Parathyroid adenoma (tissue), 2 donors: ENCODE results near the gene PTPRS.

ENCODE experiments used
- H2AFZ ChIP-seq: fragments of 300-600 bp; sonication (generic); one replicate; pipeline ENCODE4 v1.7.0; 2017; ENCODE audit warnings: antibody characterized with exemption, mild to moderate bottlenecking
- H3K27ac ChIP-seq: fragments of 300-600 bp; sonication (generic); one replicate; pipeline ENCODE4 v1.7.0; 2017
- H3K27me3 ChIP-seq: fragments of 300-600 bp; sonication (generic); one replicate; pipeline ENCODE4 v1.7.0; 2017; ENCODE audit warnings: low read length; ENCODE audit not compliant: control insufficient read depth, insufficient read depth
- H3K36me3 ChIP-seq: fragments of 300-600 bp; sonication (generic); one replicate; pipeline ENCODE4 v1.7.0; 2017; ENCODE audit warnings: low read length; ENCODE audit not compliant: control insufficient read depth, insufficient read depth
- H3K4me1 ChIP-seq: fragments of 300-600 bp; sonication (generic); one replicate; pipeline ENCODE4 v1.7.0; 2017; ENCODE audit warnings: control low read depth
- H3K4me2 ChIP-seq: fragments of 300-600 bp; sonication (generic); one replicate; pipeline ENCODE4 v1.7.0; 2017; ENCODE audit warnings: low read length
- H3K4me3 ChIP-seq: fragments of 300-600 bp; sonication (generic); one replicate; pipeline ENCODE4 v1.7.0; 2017; ENCODE audit warnings: low read depth, low read length
- H3K79me2 ChIP-seq: fragments of 300-600 bp; sonication (generic); one replicate; pipeline ENCODE4 v1.7.0; 2017; ENCODE audit warnings: control low read depth
- H3K9ac ChIP-seq: fragments of 300-600 bp; sonication (generic); one replicate; pipeline ENCODE4 v1.7.0; 2017; ENCODE audit warnings: mild to moderate bottlenecking
- H3K9me3 ChIP-seq: fragments of 300-600 bp; sonication (generic); one replicate; pipeline ENCODE4 v1.7.0; 2017; ENCODE audit warnings: low read length; ENCODE audit not compliant: control insufficient read depth
- TF ChIP-seq, protein P1 (sequence below): fragments of 300-600 bp; sonication (generic); IDR thresholded peaks from one replicate; pipeline ENCODE4 v1.7.0; 2017; ENCODE audit warnings: antibody characterized with exemption, mild to moderate bottlenecking
- donor health status: primary hyperparathyroidism.

The PTPRS gene

GRCh38 chr19:5352229-5352763 lies 11.7 kb upstream of the PTPRS start:
- no peaks in the 10 kb centered on the region for H3K27me3 ChIP-seq
- TF ChIP-seq, protein P1, sequence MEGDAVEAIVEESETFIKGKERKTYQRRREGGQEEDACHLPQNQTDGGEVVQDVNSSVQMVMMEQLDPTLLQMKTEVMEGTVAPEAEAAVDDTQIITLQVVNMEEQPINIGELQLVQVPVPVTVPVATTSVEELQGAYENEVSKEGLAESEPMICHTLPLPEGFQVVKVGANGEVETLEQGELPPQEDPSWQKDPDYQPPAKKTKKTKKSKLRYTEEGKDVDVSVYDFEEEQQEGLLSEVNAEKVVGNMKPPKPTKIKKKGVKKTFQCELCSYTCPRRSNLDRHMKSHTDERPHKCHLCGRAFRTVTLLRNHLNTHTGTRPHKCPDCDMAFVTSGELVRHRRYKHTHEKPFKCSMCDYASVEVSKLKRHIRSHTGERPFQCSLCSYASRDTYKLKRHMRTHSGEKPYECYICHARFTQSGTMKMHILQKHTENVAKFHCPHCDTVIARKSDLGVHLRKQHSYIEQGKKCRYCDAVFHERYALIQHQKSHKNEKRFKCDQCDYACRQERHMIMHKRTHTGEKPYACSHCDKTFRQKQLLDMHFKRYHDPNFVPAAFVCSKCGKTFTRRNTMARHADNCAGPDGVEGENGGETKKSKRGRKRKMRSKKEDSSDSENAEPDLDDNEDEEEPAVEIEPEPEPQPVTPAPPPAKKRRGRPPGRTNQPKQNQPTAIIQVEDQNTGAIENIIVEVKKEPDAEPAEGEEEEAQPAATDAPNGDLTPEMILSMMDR: no peak

DNA sequence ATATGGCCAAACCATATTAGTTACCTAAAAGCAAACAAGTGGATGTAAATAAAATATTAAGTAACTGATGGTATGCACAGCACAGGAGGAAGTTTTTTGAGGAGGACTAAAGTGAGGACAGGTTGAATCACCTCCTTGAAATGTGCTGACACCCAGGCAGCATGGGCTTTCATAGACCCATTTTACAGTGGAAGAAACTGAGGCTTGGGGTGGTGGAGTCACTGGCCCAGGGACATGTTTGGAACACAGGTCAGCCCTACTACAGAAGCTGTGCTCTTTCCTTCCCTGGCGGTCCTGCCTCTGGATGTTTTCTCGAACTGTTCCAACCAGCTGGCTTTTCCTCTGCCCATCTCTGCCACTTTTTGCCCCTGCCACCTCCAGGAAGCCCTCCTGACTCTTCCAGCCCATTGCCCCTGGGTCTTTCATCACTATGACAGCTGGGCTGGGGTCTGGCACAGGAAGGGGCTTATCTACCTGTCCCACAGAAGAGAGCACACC lies 11.2 kb upstream of the PTPRS start:
- H3K27ac ChIP-seq: no peak overlapping the region
- H2AFZ ChIP-seq: no peak overlapping the region
- no peak overlapping the region for H3K9ac ChIP-seq
- H3K4me3 ChIP-seq: no peak overlapping the region
- H3K4me1 ChIP-seq: no peaks in the 10 kb centered on the region
- H3K9me3 ChIP-seq: no peaks in the 10 kb centered on the region
- no peaks in the 10 kb centered on the region for H3K27me3 ChIP-seq
- TF ChIP-seq, protein P1: no peak
- H3K4me2 ChIP-seq: no peak overlapping the region
- H3K36me3 ChIP-seq: no peaks in the 10 kb centered on the region
- no peaks in the 10 kb centered on the region for H3K79me2 ChIP-seq

More at GRCh38 chr19:5352229-5352763, 11.7 kb upstream of the PTPRS start:
- no peaks in the 10 kb centered on the region for H3K79me2 ChIP-seq
- no peak overlapping the region for H3K9ac ChIP-seq
- H3K4me2 ChIP-seq: no peak overlapping the region
- H3K27ac ChIP-seq: no peak overlapping the region
- H3K4me3 ChIP-seq: no peak overlapping the region
- H3K36me3 ChIP-seq: no peaks in the 10 kb centered on the region
- H3K4me1 ChIP-seq: no peaks in the 10 kb centered on the region
- H2AFZ ChIP-seq: no peak overlapping the region
- H3K9me3 ChIP-seq: no peaks in the 10 kb centered on the region

DNA sequence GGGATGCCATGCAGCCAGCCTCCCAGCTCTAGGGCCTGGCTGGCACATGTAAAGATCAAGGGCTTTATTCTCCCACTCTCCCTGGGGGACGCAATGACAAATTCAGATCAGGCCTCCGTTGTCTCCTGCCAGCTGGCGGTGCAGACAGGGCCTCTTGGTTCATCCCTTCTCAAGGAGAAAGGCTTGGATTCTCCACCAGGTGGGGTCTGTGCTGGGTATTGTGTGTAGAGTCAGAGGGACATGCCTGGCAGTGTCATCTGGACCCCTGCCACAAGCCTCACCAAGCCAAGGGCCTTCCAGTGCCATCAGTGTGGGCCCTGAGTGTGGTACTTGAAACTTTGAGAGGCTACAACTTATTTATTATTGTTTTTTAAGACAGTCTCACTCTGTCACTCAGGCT lies 8.4 kb upstream of the PTPRS start:
- Histone ChIP-seq H3K4me2 (no peak overlapping the region), H3K36me3 (no peaks in the 10 kb centered on the region), H3K27me3 (no peaks in the 10 kb centered on the region), H3K4me3 (no peak overlapping the region), H3K9me3 (no peaks in the 10 kb centered on the region), H3K9ac (no peak overlapping the region), H3K27ac (no peak overlapping the region), H2AFZ (no peak overlapping the region), H3K4me1 (no peaks in the 10 kb centered on the region), H3K79me2 (no peaks in the 10 kb centered on the region)
- TF ChIP-seq, protein P1: no peak

GRCh38 chr19:5345895-5346386 lies 5.3 kb upstream of the PTPRS start:
- TF ChIP-seq, protein P1: no peak
- no peak overlapping the region for H3K9ac ChIP-seq
- H3K9me3 ChIP-seq: no peaks in the 10 kb centered on the region
- no peaks in the 10 kb centered on the region for H3K79me2 ChIP-seq
- no peak overlapping the region for H3K27ac ChIP-seq
- H2AFZ ChIP-seq: no peak overlapping the region
- H3K4me3 ChIP-seq: no peak overlapping the region
- H3K4me1 ChIP-seq: no peaks in the 10 kb centered on the region
- no peak overlapping the region for H3K4me2 ChIP-seq
- H3K27me3 ChIP-seq: no peaks in the 10 kb centered on the region
- H3K36me3 ChIP-seq: no peaks in the 10 kb centered on the region

- Histone ChIP-seq H3K4me3 (no peak overlapping the region), H3K79me2 (no peaks in the 10 kb centered on the region), H3K4me2 (no peak overlapping the region), H3K9ac (no peak overlapping the region), H3K27me3 (no peaks in the 10 kb centered on the region), H2AFZ (no peak overlapping the region), H3K36me3 (no peaks in the 10 kb centered on the region), H3K4me1 (no peaks in the 10 kb centered on the region), H3K9me3 (no peaks in the 10 kb centered on the region), H3K27ac (no peak overlapping the region)
- TF ChIP-seq, protein P1: no peak
Measured at GRCh38 chr19:5343848-5344247, 3.2 kb upstream of the PTPRS start.
